Uterus (tissue), 4 donors: ENCODE results near the gene LIMCH1. TPM values are rescaled to one million over a fixed set of nuclear protein-coding genes. Genes with fewer than 3 reads are reported as not detected.

Source experiments
- DNase-seq, 2 donors: peaks; one replicate each; pipeline ENCODE4 v3.0.0-alpha.2; 2019 to 2020
- H3K27ac ChIP-seq, 2 donors: fragments of 200-600 bp; sonication (generic); 1 replicate in 1 of 2; 2 replicates in 1 of 2; pipeline ENCODE4 v1.5.1; 2016 to 2018
- H3K27me3 ChIP-seq, 2 donors: fragments of 200-600 bp; sonication (generic); one replicate each; pipeline ENCODE4 v1.5.1; 2018 to 2019; ENCODE audit warnings: control low read depth in 1 of 2
- H3K36me3 ChIP-seq, 2 donors: fragments of 200-600 bp; sonication (generic); one replicate each; pipeline ENCODE4 v1.5.1; 2019; ENCODE audit warnings: control low read depth in 1 of 2
- H3K4me1 ChIP-seq, 2 donors: fragments of 200-600 bp; sonication (generic); one replicate each; pipeline ENCODE4 v1.5.1; 2018 to 2019; ENCODE audit warnings: control low read depth in 1 of 2
- H3K4me3 ChIP-seq, 2 donors: fragments of 200-600 bp; sonication (generic); 1 replicate in 1 of 2; 2 replicates in 1 of 2; pipeline ENCODE4 v1.5.1; 2018 to 2019; ENCODE audit warnings: mild to moderate bottlenecking in 1 of 2
- H3K9me3 ChIP-seq, 2 donors: fragments of 200-600 bp; sonication (generic); one replicate each; pipeline ENCODE4 v1.5.1; 2019; ENCODE audit warnings: control low read depth in 1 of 2
- CTCF ChIP-seq, 4 experiments: fragments of 200-600 bp in 2 of 4; fragments of 450-650 bp in 2 of 4; sonication (generic) in 2 of 4; IDR thresholded peaks; one replicate each; pipeline ENCODE4 v1.5.1; 2016 to 2019; ENCODE audit warnings: antibody characterized with exemption in 4 of 4, mild to moderate bottlenecking in 2 of 4, moderate library complexity in 1 of 4
- POLR2A ChIP-seq, 2 donors: fragments of 450-650 bp; IDR thresholded peaks; one replicate each; pipeline ENCODE4 v1.6.1; 2016; ENCODE audit warnings: antibody characterized with exemption in 2 of 2, mild to moderate bottlenecking in 1 of 2, moderate library complexity in 1 of 2
- intact Hi-C: fragments of 100-400 bp; cut with DNase I; formaldehyde crosslinking; loops from one replicate; pipeline ENCODE4 v1.15.1; 2023; ENCODE audit warnings: low total_unique reads
- total RNA-seq, 4 donors: library from RNA; depleted of rRNA in 3 of 4; stranded (reverse); fragments of >200 nt in 3 of 4; gene quantifications; one replicate each; pipeline versions ENCODE4 v1.1.0 to v1.2.4, GENCODE V29; 2014 to 2023
- donor health status: DM: yes; HTN: yes; CAD: no.

LIMCH1 gene
- total RNA-seq, 4 donors from 2014 or later: 12.9 to 49.5 (median 28.2) TPM

GRCh38 chr4:41678951-41679350 lies 141.0 kb downstream of the LIMCH1 start:
- H3K4me3 ChIP-seq: no peak overlapping the region
- TF ChIP-seq CTCF (IDR thresholded peaks at IDR 0.05) (no peak), POLR2A (IDR thresholded peaks at IDR 0.05) (no peak)
- intact Hi-C loops: no loop called here
- H3K4me1 ChIP-seq: no peaks in the 10 kb centered on the region
- no peak overlapping the region for H3K27ac ChIP-seq
- H3K36me3 ChIP-seq: no peaks in the 10 kb centered on the region
- no peak for DNase-seq
- H3K27me3 ChIP-seq: no peaks in the 10 kb centered on the region
- no peaks in the 10 kb centered on the region for H3K9me3 ChIP-seq

DNA sequence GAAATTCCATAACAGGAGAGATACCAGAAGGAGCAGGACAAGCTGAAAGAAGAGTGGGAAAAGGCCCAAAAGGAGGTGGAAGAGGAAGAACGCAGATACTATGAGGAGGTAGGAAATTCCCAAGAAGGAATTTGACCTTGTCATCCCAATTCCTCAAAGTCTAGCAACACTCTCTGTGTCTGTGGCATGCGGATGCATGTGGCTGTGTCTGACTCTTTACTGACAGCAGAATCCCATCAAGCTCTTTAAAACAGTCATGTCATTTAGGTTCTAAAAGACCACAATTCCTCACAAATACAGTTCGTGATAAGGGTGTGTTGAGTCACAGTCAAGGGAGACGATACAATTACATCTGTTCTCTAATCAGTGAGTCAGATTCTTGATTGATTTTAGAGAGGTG lies 142.0 kb downstream of the LIMCH1 start:
- DNase-seq: no peak
- no peaks in the 10 kb centered on the region for H3K9me3 ChIP-seq
- H3K36me3 ChIP-seq: no peaks in the 10 kb centered on the region
- H3K4me1 ChIP-seq: no peaks in the 10 kb centered on the region
- no peak overlapping the region for H3K4me3 ChIP-seq
- intact Hi-C loops: no loop called here
- H3K27me3 ChIP-seq: no peaks in the 10 kb centered on the region
- TF ChIP-seq CTCF (IDR thresholded peaks at IDR 0.05) (no peak), POLR2A (IDR thresholded peaks at IDR 0.05) (no peak)
- no peak overlapping the region for H3K27ac ChIP-seq

- TF ChIP-seq POLR2A (IDR thresholded peaks at IDR 0.05) (no peak), CTCF (IDR thresholded peaks at IDR 0.05) (no peak)
- Histone ChIP-seq H3K27me3 (no peaks in the 10 kb centered on the region), H3K4me1 (no peaks in the 10 kb centered on the region), H3K36me3 (no peaks in the 10 kb centered on the region), H3K4me3 (no peak overlapping the region), H3K27ac (no peak overlapping the region), H3K9me3 (no peaks in the 10 kb centered on the region)
- intact Hi-C loops: no loop called here
- DNase-seq: no peak
These were observed 143.1 kb downstream of the LIMCH1 start for GRCh38 chr4:41681054-41681453.

- intact Hi-C loops: no loop called here
- no peaks in the 10 kb centered on the region for H3K27me3 ChIP-seq
- H3K36me3 ChIP-seq: no peaks in the 10 kb centered on the region
- no peaks in the 10 kb centered on the region for H3K4me1 ChIP-seq
- no peak for DNase-seq
- TF ChIP-seq POLR2A (IDR thresholded peaks at IDR 0.05) (no peak), CTCF (IDR thresholded peaks at IDR 0.05) (no peak)
- no peak overlapping the region for H3K4me3 ChIP-seq
- no peaks in the 10 kb centered on the region for H3K9me3 ChIP-seq
- H3K27ac ChIP-seq: no peak overlapping the region
These were observed 145.4 kb downstream of the LIMCH1 start for GRCh38 chr4:41683326-41683725.

DNA sequence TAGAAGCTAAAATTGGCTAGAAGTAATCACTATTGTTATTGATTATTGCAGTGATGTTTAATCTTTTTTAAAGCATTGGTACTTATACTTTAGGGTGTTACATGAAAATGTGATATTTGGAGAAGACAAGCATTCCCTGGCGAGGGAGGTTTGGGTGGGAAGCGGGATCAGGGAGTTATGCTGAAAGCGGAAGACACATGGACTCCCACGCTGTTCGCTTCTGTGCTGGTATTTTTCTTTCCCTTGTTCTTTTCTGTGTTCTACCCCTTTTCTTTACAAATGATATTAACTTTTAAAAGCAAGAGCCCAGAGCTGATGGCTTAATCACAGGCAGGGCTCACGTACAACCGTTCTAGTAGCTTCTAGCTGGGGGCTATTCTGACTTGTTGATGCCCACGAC lies 148.9 kb downstream of the LIMCH1 start:
- no peaks in the 10 kb centered on the region for H3K9me3 ChIP-seq
- DNase-seq: no peak
- no peaks in the 10 kb centered on the region for H3K4me1 ChIP-seq
- no peak overlapping the region for H3K27ac ChIP-seq
- H3K27me3 ChIP-seq: no peaks in the 10 kb centered on the region
- no peak overlapping the region for H3K4me3 ChIP-seq
- no peaks in the 10 kb centered on the region for H3K36me3 ChIP-seq
- TF ChIP-seq CTCF (IDR thresholded peaks at IDR 0.05) (no peak), POLR2A (IDR thresholded peaks at IDR 0.05) (no peak)
- intact Hi-C loops: no loop called here
